SK-N-SH (cell line): ENCODE data around the gene SYT14. TPM values are rescaled to one million over a fixed set of nuclear protein-coding genes. Genes with fewer than 3 reads are reported as not detected.
A peak's percentile ranks its signal among the peaks of the same experiment; 100 is the strongest.

Experiments used
- CTCF ChIA-PET: fragments of 300-600, 350-600 bp; formaldehyde crosslinking; extraction: SDS; loops from one replicate; lab custom pipeline; 2021; lab: Yijun Ruan, JAX
- POLR2A ChIA-PET: fragments of 350-600 bp; sonication (Branson Sonifier 250); formaldehyde crosslinking; extraction: SDS; loops from one replicate; lab custom pipeline; 2020; ENCODE audit warnings: antibody characterized with exemption, inconsistent platforms; lab: Yijun Ruan, JAX
- DNase-seq: peaks from one replicate; pipeline ENCODE4 v3.0.0; 2012
- H2AFZ ChIP-seq: fragments of 200-600 bp; sonication (generic); 2 replicates; pipeline ENCODE4 v1.8.1; 2016; ENCODE audit warnings: antibody characterized with exemption, mild to moderate bottlenecking, low read depth
- H3F3A ChIP-seq: fragments of 200-600 bp; sonication (generic); replicated peaks from 2 replicates; pipeline ENCODE3; 2016; ENCODE audit warnings: antibody characterized with exemption, mild to moderate bottlenecking; ENCODE audit not compliant: insufficient read depth
- H3K27ac ChIP-seq, 2 experiments: fragments of 200-500 bp in 1 of 2; fragments of 200-600 bp in 1 of 2; sonication (Bioruptor generic) in 1 of 2; sonication (generic), shearing (Covaris generic) in 1 of 2; 2 replicates each; pipeline versions ENCODE4 v1.5.1 to v1.6.1; 2014 to 2016; ENCODE audit warnings: low read depth in 2 of 2, inconsistent platforms in 1 of 2, low read length in 1 of 2, mild to moderate bottlenecking in 1 of 2, mixed read lengths in 1 of 2
- H3K27me3 ChIP-seq: fragments of 200-600 bp; sonication (generic), shearing (Covaris generic); 2 replicates; pipeline ENCODE4 v1.6.1; 2016; ENCODE audit warnings: mixed run types; ENCODE audit not compliant: insufficient read depth
- H3K36me3 ChIP-seq, 2 experiments: fragments of 200-500 bp in 1 of 2; fragments of 200-600 bp in 1 of 2; sonication (Bioruptor generic) in 1 of 2; sonication (generic) in 1 of 2; replicated peaks in 1 of 2; 2 replicates each; pipeline versions ENCODE3 to v1.5.1; 2014 to 2016; ENCODE audit warnings: low read length in 1 of 2, mild to moderate bottlenecking in 1 of 2; ENCODE audit not compliant: insufficient read depth in 2 of 2, control insufficient read depth in 1 of 2
- H3K4me1 ChIP-seq, 2 experiments: fragments of 200-500 bp in 1 of 2; fragments of 200-600 bp in 1 of 2; sonication (Bioruptor generic) in 1 of 2; sonication (generic), shearing (Covaris generic) in 1 of 2; 2 replicates each; pipeline versions ENCODE4 v1.5.1 to v1.6.1; 2014 to 2016; ENCODE audit warnings: low read depth in 1 of 2, low read length in 1 of 2, mixed run types in 1 of 2; ENCODE audit not compliant: insufficient read depth in 2 of 2, control insufficient read depth in 1 of 2
- H3K4me2 ChIP-seq: fragments of 200-600 bp; sonication (generic), shearing (Covaris generic); 2 replicates; pipeline ENCODE4 v1.6.1; 2017; ENCODE audit warnings: mixed run types
- H3K4me3 ChIP-seq, 2 experiments: fragments of 200-500 bp in 1 of 2; fragments of 200-600 bp in 1 of 2; sonication (Bioruptor generic) in 1 of 2; sonication (generic), shearing (Covaris generic) in 1 of 2; 2 replicates each; pipeline versions ENCODE4 v1.5.1 to v1.8.1; 2014 to 2016; ENCODE audit warnings: low read depth in 2 of 2, inconsistent platforms in 1 of 2, low read length in 1 of 2, mild to moderate bottlenecking in 1 of 2, mixed read lengths in 1 of 2, moderate library complexity in 1 of 2
- H3K79me2 ChIP-seq: fragments of 200-600 bp; sonication (generic); 2 replicates; pipeline ENCODE4 v1.8.1; 2017; ENCODE audit warnings: mild to moderate bottlenecking; ENCODE audit not compliant: insufficient read depth
- H3K9ac ChIP-seq: fragments of 200-600 bp; sonication (generic); 2 replicates; pipeline ENCODE4 v1.6.1; 2017; ENCODE audit warnings: mixed run types
- H3K9me2 ChIP-seq: fragments of 200-600 bp; sonication (generic); 2 replicates; pipeline ENCODE4 v1.6.1; 2017; ENCODE audit warnings: mixed run types
- H3K9me3 ChIP-seq: fragments of 200-600 bp; sonication (generic); 2 replicates; pipeline ENCODE4 v1.6.1; 2017; ENCODE audit warnings: mixed run types, mild to moderate bottlenecking, moderate library complexity
- H4K20me1 ChIP-seq: fragments of 200-600 bp; sonication (generic); 2 replicates; pipeline ENCODE4 v1.6.1; 2017; ENCODE audit warnings: mild to moderate bottlenecking, mixed run types; ENCODE audit not compliant: insufficient read depth
- CHD2 ChIP-seq: fragments of 150-350 bp; IDR thresholded peaks from 2 replicates; pipeline ENCODE4 v1.6.1; 2018; ENCODE audit warnings: low read length; ENCODE audit not compliant: partially characterized antibody
- EP300 ChIP-seq, 2 experiments: IDR thresholded peaks; 2 replicates each; pipeline versions ENCODE4 v1.4.0 to v1.6.1; 2012; ENCODE audit warnings: borderline replicate concordance in 1 of 2, low read depth in 1 of 2, low read length in 1 of 2
- EZH2phosphoT487 ChIP-seq: fragments of 200-600 bp; sonication (generic); IDR thresholded peaks from 2 replicates; pipeline ENCODE4 v1.6.1; 2017; ENCODE audit warnings: low read depth, mixed run types, mild to moderate bottlenecking, antibody characterized with exemption, moderate library complexity, borderline replicate concordance
- FOXJ3 ChIP-seq: sonication (generic); formaldehyde crosslinking; IDR thresholded peaks from 2 replicates; pipeline ENCODE4 v1.5.1; 2020; ENCODE audit warnings: mild to moderate bottlenecking, missing genetic modification reagents
- FOXM1 ChIP-seq: IDR thresholded peaks from 2 replicates; pipeline ENCODE4 v1.4.0; 2012; ENCODE audit warnings: low read depth, mild to moderate bottlenecking
- GATA2 ChIP-seq: sonication (generic); formaldehyde crosslinking; IDR thresholded peaks from 2 replicates; pipeline ENCODE4 v1.5.0; 2020; ENCODE audit warnings: mild to moderate bottlenecking, missing genetic modification reagents
- JUND ChIP-seq: IDR thresholded peaks from 2 replicates; pipeline ENCODE4 v1.4.0; 2012
- MEF2A ChIP-seq: IDR thresholded peaks from 2 replicates; pipeline ENCODE4 v1.4.0; 2012; ENCODE audit warnings: low read depth, borderline replicate concordance
- NFIC ChIP-seq: IDR thresholded peaks from 2 replicates; pipeline ENCODE4 v1.4.0; 2012; ENCODE audit warnings: borderline replicate concordance
- RAD21 ChIP-seq: IDR thresholded peaks from 2 replicates; pipeline ENCODE4 v1.6.1; 2012; ENCODE audit warnings: mild to moderate bottlenecking, low read length
- RCOR1 ChIP-seq: fragments of 150-350 bp; IDR thresholded peaks from 2 replicates; pipeline ENCODE4 v1.6.1; 2017; ENCODE audit warnings: antibody characterized with exemption, low read length
- RFX5 ChIP-seq: IDR thresholded peaks from 2 replicates; pipeline ENCODE4 v1.6.1; 2012; ENCODE audit warnings: mild to moderate bottlenecking, improper control_type of control experiment, low read length
- RXRA ChIP-seq: IDR thresholded peaks from 2 replicates; pipeline ENCODE4 v1.4.0; 2012; ENCODE audit warnings: low read depth, mild to moderate bottlenecking, borderline replicate concordance
- SMC3 ChIP-seq: IDR thresholded peaks from 2 replicates; pipeline ENCODE4 v1.6.1; 2012; ENCODE audit warnings: low read depth, low read length, improper control_type of control experiment
- TAF1 ChIP-seq: IDR thresholded peaks from 2 replicates; pipeline ENCODE4 v1.6.1; 2012; ENCODE audit warnings: low read depth, mild to moderate bottlenecking, low read length, moderate library complexity, borderline replicate concordance
- TCF12 ChIP-seq: IDR thresholded peaks from 2 replicates; pipeline ENCODE4 v1.4.0; 2012
- TEAD4 ChIP-seq: IDR thresholded peaks from 2 replicates; pipeline ENCODE4 v1.4.0; 2012; ENCODE audit warnings: mild to moderate bottlenecking, borderline replicate concordance; ENCODE audit not compliant: insufficient read depth
- YY1 ChIP-seq: IDR thresholded peaks from 2 replicates; pipeline ENCODE4 v1.4.0; 2012; ENCODE audit warnings: low read depth, mild to moderate bottlenecking
- ZBTB33 ChIP-seq: IDR thresholded peaks from 2 replicates; pipeline ENCODE4 v1.4.0; 2012; ENCODE audit warnings: low read depth, borderline replicate concordance
- WGBS: methylation state at CpG from one replicate; pipeline ENCODE4 v1.1.6; 2017; ENCODE audit warnings: low lambda C conversion rate; 5-methylcytosine and 5-hydroxymethylcytosine counted together
- polyA plus RNA-seq, 3 experiments: library from polyadenylated mRNA; depleted of rRNA; stranded (reverse); fragments of >200 nt; gene quantifications; 2 replicates each; pipeline ENCODE4 v1.2.3, GENCODE V29; 2012
- TF ChIP-seq, protein P1 (sequence below): IDR thresholded peaks from 2 replicates; pipeline ENCODE4 v1.6.1; 2012; ENCODE audit warnings: mild to moderate bottlenecking, low read depth, low read length, moderate library complexity
- TF ChIP-seq, protein P2 (sequence below): IDR thresholded peaks from 2 replicates; pipeline ENCODE4 v1.4.0; 2012; ENCODE audit warnings: low read depth, borderline replicate concordance

The SYT14 gene
- polyA plus RNA-seq, 1 of the 3 experiments (the other 2 are of a cell fraction): 1.2 TPM

DNA sequence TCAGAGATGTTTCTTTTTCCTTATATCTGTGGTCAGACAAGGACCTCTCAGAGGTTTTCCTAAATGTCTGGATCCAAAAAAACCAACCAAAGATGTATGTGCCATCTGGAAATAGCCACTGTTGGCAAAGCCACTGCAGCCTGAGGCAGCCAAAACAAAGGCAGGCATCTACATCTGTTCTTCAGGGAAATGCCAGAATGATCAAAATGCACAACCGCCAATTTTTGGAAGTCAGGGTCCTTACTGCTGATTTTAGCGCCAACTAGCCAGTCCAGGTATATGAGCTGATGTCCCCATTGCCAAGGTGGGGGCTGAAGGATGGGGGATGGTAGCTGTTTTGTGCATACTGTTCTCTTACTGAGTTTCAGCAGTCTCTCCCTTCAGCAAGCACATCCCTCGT lies 45.9 kb downstream of the SYT14 start:
- TF ChIP-seq SMC3 (no peak), CHD2 (no peak), TCF12 (no peak), RXRA (no peak), EP300 (IDR thresholded peaks at IDR 0.05; ENCODE audit: borderline replicate concordance in 1 of 2, low read depth in 1 of 2, low read length in 1 of 2) (no peak), FOXJ3 (CRISPR knock-in tag) (no peak), TAF1 (no peak), RCOR1 (no peak)
- TF ChIP-seq, protein P1, sequence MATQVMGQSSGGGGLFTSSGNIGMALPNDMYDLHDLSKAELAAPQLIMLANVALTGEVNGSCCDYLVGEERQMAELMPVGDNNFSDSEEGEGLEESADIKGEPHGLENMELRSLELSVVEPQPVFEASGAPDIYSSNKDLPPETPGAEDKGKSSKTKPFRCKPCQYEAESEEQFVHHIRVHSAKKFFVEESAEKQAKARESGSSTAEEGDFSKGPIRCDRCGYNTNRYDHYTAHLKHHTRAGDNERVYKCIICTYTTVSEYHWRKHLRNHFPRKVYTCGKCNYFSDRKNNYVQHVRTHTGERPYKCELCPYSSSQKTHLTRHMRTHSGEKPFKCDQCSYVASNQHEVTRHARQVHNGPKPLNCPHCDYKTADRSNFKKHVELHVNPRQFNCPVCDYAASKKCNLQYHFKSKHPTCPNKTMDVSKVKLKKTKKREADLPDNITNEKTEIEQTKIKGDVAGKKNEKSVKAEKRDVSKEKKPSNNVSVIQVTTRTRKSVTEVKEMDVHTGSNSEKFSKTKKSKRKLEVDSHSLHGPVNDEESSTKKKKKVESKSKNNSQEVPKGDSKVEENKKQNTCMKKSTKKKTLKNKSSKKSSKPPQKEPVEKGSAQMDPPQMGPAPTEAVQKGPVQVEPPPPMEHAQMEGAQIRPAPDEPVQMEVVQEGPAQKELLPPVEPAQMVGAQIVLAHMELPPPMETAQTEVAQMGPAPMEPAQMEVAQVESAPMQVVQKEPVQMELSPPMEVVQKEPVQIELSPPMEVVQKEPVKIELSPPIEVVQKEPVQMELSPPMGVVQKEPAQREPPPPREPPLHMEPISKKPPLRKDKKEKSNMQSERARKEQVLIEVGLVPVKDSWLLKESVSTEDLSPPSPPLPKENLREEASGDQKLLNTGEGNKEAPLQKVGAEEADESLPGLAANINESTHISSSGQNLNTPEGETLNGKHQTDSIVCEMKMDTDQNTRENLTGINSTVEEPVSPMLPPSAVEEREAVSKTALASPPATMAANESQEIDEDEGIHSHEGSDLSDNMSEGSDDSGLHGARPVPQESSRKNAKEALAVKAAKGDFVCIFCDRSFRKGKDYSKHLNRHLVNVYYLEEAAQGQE: no peak
- TF ChIP-seq, all 33 proteins: peak for 0
- H3K4me2 ChIP-seq: no peak overlapping the region
- H3K27me3 ChIP-seq: no peaks in the 10 kb centered on the region
- H3K9ac ChIP-seq: no peak overlapping the region
- H4K20me1 ChIP-seq: no peaks in the 10 kb centered on the region
- H3K79me2 ChIP-seq: peaks cover 10% of the 10 kb centered on the region; the same call in 1 of the 2 replicates
- CTCF ChIA-PET: interaction anchor here (1.3 to 15.6 kb wide), 2 partner anchors 121 to 134 kb away, joined by 4 to 317 read pairs; no protein-coding TSS in a partner anchor
- no peak overlapping the region for H3K27ac ChIP-seq
- no peaks in the 10 kb centered on the region for H3K9me3 ChIP-seq
- POLR2A ChIA-PET: no interaction called here
- peak; percentile 11 for DNase-seq
- no peaks in the 10 kb centered on the region for H3K36me3 ChIP-seq
- 66% methylated on average over 3 of the region's 3 CpGs for WGBS
- no peaks in the 10 kb centered on the region for H3K9me2 ChIP-seq
- H3K4me1 ChIP-seq: peaks cover 0 to 7% of the 10 kb centered on the region in 2 experiments; a peak in 2 of 4 replicates
- H3K4me3 ChIP-seq: no peak overlapping the region
- H3F3A ChIP-seq: peaks cover 15% of the 10 kb centered on the region
- H2AFZ ChIP-seq: no peak overlapping the region

DNA sequence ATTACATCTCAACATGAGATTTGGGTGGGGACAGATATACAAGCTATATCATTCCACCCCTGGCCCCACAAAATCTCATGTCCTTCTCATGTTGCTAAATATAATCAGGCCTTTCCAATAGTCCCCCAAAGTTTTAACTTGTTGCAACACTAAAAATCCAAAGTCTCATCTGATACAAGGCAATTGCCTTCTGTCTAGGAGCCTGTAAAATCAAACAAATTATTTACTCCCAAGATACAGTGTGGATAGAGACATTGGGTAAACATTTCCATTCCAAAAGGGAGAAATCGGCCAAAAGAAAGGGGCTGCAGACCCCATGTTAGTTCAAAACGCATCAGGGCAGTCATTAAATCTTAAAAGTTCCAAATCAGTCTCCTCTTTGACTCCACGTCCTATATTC lies 47.0 kb downstream of the SYT14 start:
- no peaks in the 10 kb centered on the region for H3K9me3 ChIP-seq
- TF ChIP-seq GATA2 (CRISPR knock-in tag) (no peak), EP300 (IDR thresholded peaks at IDR 0.05; ENCODE audit: borderline replicate concordance in 1 of 2, low read depth in 1 of 2, low read length in 1 of 2) (no peak), TEAD4 (no peak), RCOR1 (no peak), EZH2phosphoT487 (no peak), JUND (no peak), RAD21 (no peak), TAF1 (no peak), ZBTB33 (no peak), YY1 (no peak), RFX5 (no peak), NFIC (no peak), FOXM1 (no peak), MEF2A (no peak)
- TF ChIP-seq, protein P2, sequence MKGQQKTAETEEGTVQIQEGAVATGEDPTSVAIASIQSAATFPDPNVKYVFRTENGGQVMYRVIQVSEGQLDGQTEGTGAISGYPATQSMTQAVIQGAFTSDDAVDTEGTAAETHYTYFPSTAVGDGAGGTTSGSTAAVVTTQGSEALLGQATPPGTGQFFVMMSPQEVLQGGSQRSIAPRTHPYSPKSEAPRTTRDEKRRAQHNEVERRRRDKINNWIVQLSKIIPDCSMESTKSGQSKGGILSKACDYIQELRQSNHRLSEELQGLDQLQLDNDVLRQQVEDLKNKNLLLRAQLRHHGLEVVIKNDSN: no peak
- peaks cover 16% of the 10 kb centered on the region for H3F3A ChIP-seq
- H4K20me1 ChIP-seq: no peaks in the 10 kb centered on the region
- no peak overlapping the region for H3K4me3 ChIP-seq
- ChIA-PET POLR2A (no interaction called here), CTCF (interaction anchor here (1.0 to 15.6 kb wide), 2 partner anchors 122 to 140 kb away, joined by 3 to 317 read pairs; no protein-coding TSS in a partner anchor)
- H3K9me2 ChIP-seq: no peaks in the 10 kb centered on the region
- H3K27ac ChIP-seq: no peak overlapping the region
- H3K4me1 ChIP-seq: peaks cover 0 to 9% of the 10 kb centered on the region in 2 experiments; a peak in 2 of 4 replicates
- no peak overlapping the region for H3K4me2 ChIP-seq
- no peak for DNase-seq
- no peak overlapping the region for H3K9ac ChIP-seq
- H3K27me3 ChIP-seq: no peaks in the 10 kb centered on the region
- H3K36me3 ChIP-seq: no peaks in the 10 kb centered on the region
- H3K79me2 ChIP-seq: peaks cover 11% of the 10 kb centered on the region
- 93% methylated on average over 3 of the region's 3 CpGs for WGBS
- H2AFZ ChIP-seq: no peak overlapping the region
